HCT116 (cell line): ENCODE results near the gene MAP4. TPM values are rescaled to one million over a fixed set of nuclear protein-coding genes. Genes with fewer than 3 reads are reported as not detected.

Experiments
- ATAC-seq: fragments of 200-7000 bp; cut with Tn5 transposase; 2 replicates; pipeline ENCODE4 v1.9.1; 2020; ENCODE audit warnings: mild to moderate bottlenecking, moderate library complexity
- BruUV-seq: library from RNA; stranded (reverse); fragments of 400-500 nt; replicated peaks from 2 replicates; lab custom pipeline; 2021; lab: Mats Ljungman, UMichigan
- CTCF ChIA-PET: fragments of 300-600 bp; sonication (Branson Sonifier 250); formaldehyde crosslinking; loops from one replicate; lab custom pipeline; 2021; ENCODE audit warnings: antibody characterized with exemption; lab: Charles Lee
- POLR2A ChIA-PET: fragments of 300-600, 350-600 bp; sonication (Branson Sonifier 250); formaldehyde crosslinking; loops from one replicate; lab custom pipeline; 2021; ENCODE audit warnings: antibody characterized with exemption; lab: Charles Lee
- RAD21 ChIA-PET, 2 experiments: fragments of 300-600 bp; sonication (Branson Sonifier 250); formaldehyde crosslinking; loops; one replicate each; lab custom pipeline; 2023; ENCODE audit warnings: low total read pairs in 2 of 2; ENCODE audit not compliant: uncharacterized antibody in 2 of 2, unreplicated experiment in 2 of 2, low non-redundant PET in 1 of 2; lab: Charles Lee
- DNase-seq: peaks from one replicate; pipeline ENCODE4 v3.0.0-alpha.2; 2010; ENCODE audit warnings: low read depth, low spot score
- H2AFZ ChIP-seq: fragments of 200-600 bp; shearing (Covaris generic), sonication (generic); 2 replicates; pipeline ENCODE4 v1.6.1; 2017; ENCODE audit warnings: low read depth, mixed run types, mixed read lengths, antibody characterized with exemption, low read length; ENCODE audit not compliant: poor library complexity, severe bottlenecking
- H3K27ac ChIP-seq: 2 replicates; pipeline ENCODE4 v1.5.1; 2012; ENCODE audit warnings: low read depth, low read length
- H3K27me3 ChIP-seq: fragments of 200-600 bp; sonication (generic); 2 replicates; pipeline ENCODE4 v1.6.1; 2016; ENCODE audit warnings: mixed run types, low read length, mixed read lengths; ENCODE audit not compliant: insufficient read depth
- H3K36me3 ChIP-seq, 2 experiments: fragments of 200-500 bp in 1 of 2; fragments of 200-600 bp in 1 of 2; sonication (Bioruptor generic) in 1 of 2; sonication (generic) in 1 of 2; 2 replicates each; pipeline versions ENCODE4 v1.5.1 to v1.6.1; 2014 to 2016; ENCODE audit warnings: low read length in 2 of 2, inconsistent platforms in 1 of 2, mixed read lengths in 1 of 2, mixed run types in 1 of 2; ENCODE audit not compliant: insufficient read depth in 2 of 2, control insufficient read depth in 1 of 2
- H3K4me1 ChIP-seq, 2 experiments: fragments of 200-600 bp in 1 of 2; sonication (generic) in 1 of 2; 2 replicates each; pipeline versions ENCODE4 v1.5.1 to v1.6.1; 2012 to 2017; ENCODE audit warnings: low read length in 2 of 2, inconsistent platforms in 1 of 2, mild to moderate bottlenecking in 1 of 2, mixed read lengths in 1 of 2, mixed run types in 1 of 2, moderate library complexity in 1 of 2; ENCODE audit not compliant: insufficient read depth in 2 of 2, control insufficient read depth in 1 of 2
- H3K4me2 ChIP-seq: fragments of 200-600 bp; sonication (generic); 2 replicates; pipeline ENCODE4 v1.6.1; 2017; ENCODE audit warnings: mixed run types, low read length, mixed read lengths
- H3K4me3 ChIP-seq, 2 experiments: fragments of 200-600 bp in 1 of 2; sonication (generic) in 1 of 2; replicated peaks in 1 of 2; 2 replicates each; pipeline ENCODE4 v1.5.1; 2011 to 2016; ENCODE audit warnings: low read length in 2 of 2, control low read depth in 1 of 2, low read depth in 1 of 2, mild to moderate bottlenecking in 1 of 2, mixed read lengths in 1 of 2, mixed run types in 1 of 2
- H3K79me2 ChIP-seq: fragments of 200-600 bp; sonication (generic); 2 replicates; pipeline ENCODE4 v1.6.1; 2017; ENCODE audit warnings: mild to moderate bottlenecking, mixed run types, low read length, moderate library complexity, mixed read lengths; ENCODE audit not compliant: insufficient read depth
- H3K9ac ChIP-seq: fragments of 200-600 bp; sonication (generic); 2 replicates; pipeline ENCODE4 v1.6.1; 2016; ENCODE audit warnings: low read length, mixed read lengths
- H3K9me2 ChIP-seq: fragments of 200-600 bp; sonication (generic), shearing (Covaris generic); 2 replicates; pipeline ENCODE4 v1.6.1; 2017; ENCODE audit warnings: mixed run types, mild to moderate bottlenecking, moderate library complexity; ENCODE audit not compliant: insufficient read depth
- H3K9me3 ChIP-seq, 2 experiments: fragments of 200-500 bp in 1 of 2; fragments of 200-600 bp in 1 of 2; sonication (Bioruptor generic) in 1 of 2; sonication (generic) in 1 of 2; 2 replicates each; pipeline ENCODE4 v1.6.1; 2014 to 2017; ENCODE audit warnings: low read length in 2 of 2, mixed read lengths in 2 of 2, inconsistent platforms in 1 of 2, low read depth in 1 of 2, mild to moderate bottlenecking in 1 of 2, mixed run types in 1 of 2, moderate library complexity in 1 of 2; ENCODE audit not compliant: control insufficient read depth in 1 of 2, insufficient read depth in 1 of 2
- H4K20me1 ChIP-seq: fragments of 200-600 bp; sonication (generic), shearing (Covaris generic); 2 replicates; pipeline ENCODE4 v1.6.1; 2017; ENCODE audit warnings: mixed run types, mild to moderate bottlenecking, moderate library complexity; ENCODE audit not compliant: insufficient read depth
- CTCF ChIP-seq, 3 experiments: fragments of 200-600 bp in 1 of 3; sonication (generic) in 1 of 3; IDR thresholded peaks in 2 of 3; conservative IDR thresholded peaks in 1 of 3; 2 replicates each; pipeline ENCODE4 v1.5.1; 2012 to 2017; ENCODE audit warnings: low read depth in 2 of 3, low read length in 2 of 3, antibody characterized with exemption in 1 of 3, borderline replicate concordance in 1 of 3, control low read depth in 1 of 3, mild to moderate bottlenecking in 1 of 3, mixed read lengths in 1 of 3, mixed run types in 1 of 3, moderate library complexity in 1 of 3; ENCODE audit not compliant: insufficient read depth in 1 of 3
- EZH2 ChIP-seq: fragments of 200-600 bp; sonication (generic); IDR thresholded peaks from 2 replicates; pipeline ENCODE4 v1.6.1; 2017; ENCODE audit warnings: antibody characterized with exemption, mixed run types
- POLR2A ChIP-seq: IDR thresholded peaks from 2 replicates; pipeline ENCODE4 v1.7.0; 2011; ENCODE audit warnings: borderline replicate concordance; ENCODE audit not compliant: insufficient read depth, insufficient read length; ENCODE audit errors: extremely low read depth
- RAD21 ChIP-seq: IDR thresholded peaks from 2 replicates; pipeline ENCODE4 v1.6.1; 2012; ENCODE audit warnings: low read depth, mild to moderate bottlenecking
- REST ChIP-seq: IDR thresholded peaks from 2 replicates; pipeline ENCODE4 v1.6.1; 2012; ENCODE audit warnings: low read depth
- SP1 ChIP-seq: IDR thresholded peaks from 2 replicates; pipeline ENCODE4 v1.6.1; 2012; ENCODE audit warnings: low read depth
- intact Hi-C: fragments of 100-400 bp; cut with micrococcal nuclease; formaldehyde crosslinking; loops from 2 replicates; pipeline ENCODE4 v1.10.0; 2022
- total RNA-seq: library from RNA; stranded (reverse); gene quantifications from one replicate; pipeline ENCODE4 v1.2.1, GENCODE V29; 2021; ENCODE audit not compliant: unreplicated experiment

The MAP4 gene
- total RNA-seq, 1 experiment from 2014 or later = 200 TPM

- H3K36me3 ChIP-seq = peaks cover 0 to 2% of the 10 kb centered on the region in 2 experiments; a peak in 2 of 4 replicates
- H3K27me3 ChIP-seq = no peaks in the 10 kb centered on the region
- intact Hi-C loops = no loop called here
- H3K9ac ChIP-seq = no peak overlapping the region
- H4K20me1 ChIP-seq = no peaks in the 10 kb centered on the region
- H2AFZ ChIP-seq = no peak overlapping the region
- ATAC-seq (peak; percentile 55; the same call in 1 of the 2 replicates), DNase-seq (no peak)
- no peaks in the 10 kb centered on the region for H3K79me2 ChIP-seq
- CTCF ChIA-PET = no interaction called here
- BruUV-seq = no TSS peak
- no peak overlapping the region for H3K4me3 ChIP-seq
- 0 out of 4 replicates have a peak, but pooled peaks cover 0 to 5% of the 10 kb centered on the region in 2 experiments for H3K4me1 ChIP-seq
- no peaks in the 10 kb centered on the region for H3K9me3 ChIP-seq
- H3K4me2 ChIP-seq = no peak overlapping the region
- RAD21 ChIA-PET = no interaction called here
- no peak overlapping the region for H3K27ac ChIP-seq
- no peaks in the 10 kb centered on the region for H3K9me2 ChIP-seq
- POLR2A ChIA-PET = no interaction called here
- TF ChIP-seq RAD21 (no peak), CTCF (IDR thresholded peaks at IDR 0.05 in 2 of 3, conservative IDR thresholded peaks at IDR 0.05 in 1 of 3; ENCODE audit: borderline replicate concordance in 1 of 3, insufficient read depth in 1 of 3, low read depth in 2 of 3, low read length in 2 of 3) (peak in 1 of 3 experiments; percentile 23; a peak in 1 of 6 replicates), REST (no peak), EZH2 (no peak), SP1 (no peak), POLR2A (no peak)
Observed at GRCh38 chr3:47882338-47882737, 133.9 kb downstream of the MAP4 start.
